ENCODE measurements around the gene PSD. TPM values are rescaled to one million over a fixed set of nuclear protein-coding genes. Genes with fewer than 3 reads are reported as not detected.

Gene PSD
- polyA plus RNA-seq, 1 experiment: 1.8 TPM

GRCh38 chr10:102376901-102377300 lies 41.7 kb downstream of the PSD start:
- H3K36me3 ChIP-seq (ENCODE audit: control insufficient read depth, insufficient read depth, low read length): peaks cover 37% of the 10 kb centered on the region
- no peak for TF ChIP-seq CTCF (IDR thresholded peaks at IDR 0.05; ENCODE audit: insufficient read depth, low read depth, low read length)
- ChIA-PET CTCF (interaction anchor here (1.4 to 2.8 kb wide), 3 partner anchors 17 to 147 kb away, joined by 3 to 8 read pairs (median 8); no protein-coding TSS in a partner anchor), POLR2A (no interaction called here)
- DNase-seq (ENCODE audit: low read depth): no peak
- no peaks in the 10 kb centered on the region for H3K27me3 ChIP-seq (ENCODE audit: control insufficient read depth, insufficient read depth, low read length)
- no peak overlapping the region for H3K4me3 ChIP-seq (ENCODE audit: low read depth, low read length)

- no peak for TF ChIP-seq CTCF (IDR thresholded peaks at IDR 0.05; ENCODE audit: insufficient read depth, low read depth, low read length)
- H3K27me3 ChIP-seq (ENCODE audit: control insufficient read depth, insufficient read depth, low read length): no peaks in the 10 kb centered on the region
- H3K36me3 ChIP-seq (ENCODE audit: control insufficient read depth, insufficient read depth, low read length): peaks cover 32% of the 10 kb centered on the region
- ChIA-PET POLR2A (interaction anchor here (0.6 kb wide), 1 partner anchor 203 kb away, joined by 3 read pairs; no protein-coding TSS in a partner anchor), CTCF (interaction anchor here (0.6 to 2.8 kb wide), 9 partner anchors 18 to 202 kb away, joined by 3 to 8 read pairs (median 3); no protein-coding TSS in a partner anchor)
- no peak overlapping the region for H3K4me3 ChIP-seq (ENCODE audit: low read depth, low read length)
- no peak for DNase-seq (ENCODE audit: low read depth)
Observed at GRCh38 chr10:102375867-102376266, 42.7 kb downstream of the PSD start.

GRCh38 chr10:102375250-102375649 lies 43.3 kb downstream of the PSD start:
- H3K27me3 ChIP-seq (ENCODE audit: control insufficient read depth, insufficient read depth, low read length): no peaks in the 10 kb centered on the region
- TF ChIP-seq CTCF (IDR thresholded peaks at IDR 0.05; ENCODE audit: insufficient read depth, low read depth, low read length): no peak
- no peak overlapping the region for H3K4me3 ChIP-seq (ENCODE audit: low read depth, low read length)
- CTCF ChIA-PET: interaction anchor here (0.6 to 2.8 kb wide), 8 partner anchors 23 to 201 kb away, joined by 3 to 8 read pairs (median 4); no protein-coding TSS in a partner anchor
- no peak for DNase-seq (ENCODE audit: low read depth)
- peaks cover 38% of the 10 kb centered on the region for H3K36me3 ChIP-seq (ENCODE audit: control insufficient read depth, insufficient read depth, low read length)
- POLR2A ChIA-PET: no interaction called here

GRCh38 chr10:102371295-102371694 lies 47.3 kb downstream of the PSD start:
- no peak for TF ChIP-seq CTCF (IDR thresholded peaks at IDR 0.05; ENCODE audit: insufficient read depth, low read depth, low read length)
- Histone ChIP-seq H3K27me3 (ENCODE audit: control insufficient read depth, insufficient read depth, low read length) (no peaks in the 10 kb centered on the region), H3K4me3 (ENCODE audit: low read depth, low read length) (no peak overlapping the region), H3K36me3 (ENCODE audit: control insufficient read depth, insufficient read depth, low read length) (peaks cover 43% of the 10 kb centered on the region)
- no peak for DNase-seq (ENCODE audit: low read depth)
- POLR2A ChIA-PET: no interaction called here
- CTCF ChIA-PET: interaction anchor here (0.8 to 1.2 kb wide), 2 partner anchors 19 to 202 kb away, joined by 3 to 5 read pairs; no protein-coding TSS in a partner anchor

- H3K27me3 ChIP-seq (ENCODE audit: control insufficient read depth, insufficient read depth, low read length): no peaks in the 10 kb centered on the region
- ChIA-PET CTCF (interaction anchor here (0.8 to 1.8 kb wide), 4 partner anchors 16 to 138 kb away, joined by 3 to 5 read pairs (median 4); no protein-coding TSS in a partner anchor), POLR2A (no interaction called here)
- TF ChIP-seq CTCF (IDR thresholded peaks at IDR 0.05; ENCODE audit: insufficient read depth, low read depth, low read length): no peak
- no peak overlapping the region for H3K4me3 ChIP-seq (ENCODE audit: low read depth, low read length)
- peaks cover 51% of the 10 kb centered on the region for H3K36me3 ChIP-seq (ENCODE audit: control insufficient read depth, insufficient read depth, low read length)
- no peak for DNase-seq (ENCODE audit: low read depth)
Observed at GRCh38 chr10:102368077-102368476, 50.5 kb downstream of the PSD start.

Measured in BJ (cell line).